Subcutaneous abdominal adipose tissue (tissue), 5 donors: ENCODE data around the gene VPS39.

Experiments used
- H3K27ac ChIP-seq: one replicate; pipeline ENCODE4 v1.7.0; 2013; ENCODE audit warnings: low read depth, mild to moderate bottlenecking, inconsistent platforms, low read length, moderate library complexity
- H3K27me3 ChIP-seq, 5 donors: one replicate each; pipeline ENCODE4 v1.7.0; 2013; ENCODE audit warnings: low read length in 5 of 5, inconsistent platforms in 1 of 5; ENCODE audit not compliant: control insufficient read depth in 5 of 5, insufficient read depth in 4 of 5
- H3K36me3 ChIP-seq, 5 donors: one replicate each; pipeline ENCODE4 v1.7.0; 2013; ENCODE audit warnings: low read length in 5 of 5; ENCODE audit not compliant: control insufficient read depth in 5 of 5, insufficient read depth in 5 of 5
- H3K4me1 ChIP-seq, 5 donors: one replicate each; pipeline ENCODE4 v1.7.0; 2013; ENCODE audit warnings: low read length in 5 of 5, mild to moderate bottlenecking in 3 of 5, moderate library complexity in 1 of 5; ENCODE audit not compliant: control insufficient read depth in 5 of 5, insufficient read depth in 5 of 5
- H3K4me3 ChIP-seq, 5 donors: one replicate each; pipeline ENCODE4 v1.7.0; 2013; ENCODE audit warnings: low read length in 5 of 5, low read depth in 1 of 5
- H3K9ac ChIP-seq, 5 donors: one replicate each; pipeline ENCODE4 v1.7.0; 2013; ENCODE audit warnings: low read length in 5 of 5, mild to moderate bottlenecking in 4 of 5, moderate library complexity in 3 of 5
- H3K9me3 ChIP-seq, 5 donors: one replicate each; pipeline ENCODE4 v1.7.0; 2013; ENCODE audit warnings: low read length in 5 of 5; ENCODE audit not compliant: control insufficient read depth in 5 of 5
- donor health status: healthy.
- donor health status: healthy.
- donor health status: healthy.
- donor health status: healthy.
- donor health status: healthy.

Gene VPS39

GRCh38 chr15:42148808-42149492, 59.2 kb downstream of the VPS39 start:
- no peak overlapping the region for H3K9ac ChIP-seq

DNA sequence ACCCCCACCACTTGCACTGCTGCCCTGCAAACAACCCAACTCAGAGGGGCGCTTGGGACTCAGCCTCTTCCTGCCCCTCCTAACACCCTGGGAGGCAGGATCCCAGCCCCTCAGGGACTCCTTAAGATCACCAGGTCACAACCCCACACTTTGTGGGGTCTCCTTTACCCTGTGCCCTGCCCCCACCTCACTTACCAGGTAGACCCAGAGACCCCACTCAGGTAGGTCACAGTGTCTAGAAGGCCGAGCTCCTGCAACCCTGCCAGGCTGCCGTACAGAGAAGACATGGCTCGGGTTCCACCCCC, 60.7 kb downstream of the VPS39 start:
- Histone ChIP-seq H3K4me3 (no peak overlapping the region), H3K36me3 (no peaks in the 10 kb centered on the region), H3K4me1 (peaks cover 0 to 9% (median 0%) of the 10 kb centered on the region in 5 donors), H3K27me3 (peaks cover 0 to 12% (median 6%) of the 10 kb centered on the region in 5 donors), H3K9me3 (no peaks in the 10 kb centered on the region), H3K9ac (no peak overlapping the region), H3K27ac (no peak overlapping the region)

More at GRCh38 chr15:42148808-42149492, 59.2 kb downstream of the VPS39 start:
- peaks cover 0 to 9% (median 0%) of the 10 kb centered on the region in 5 donors for H3K4me1 ChIP-seq
- no peak overlapping the region for H3K4me3 ChIP-seq
- no peaks in the 10 kb centered on the region for H3K36me3 ChIP-seq
- H3K27me3 ChIP-seq: peaks cover 0 to 14% (median 6%) of the 10 kb centered on the region in 5 donors
- no peaks in the 10 kb centered on the region for H3K9me3 ChIP-seq
- H3K27ac ChIP-seq: no peak overlapping the region

GRCh38 chr15:42146551-42147430, 61.3 kb downstream of the VPS39 start:
- H3K4me1 ChIP-seq: peaks cover 0 to 4% (median 0%) of the 10 kb centered on the region in 5 donors
- peaks cover 0 to 12% (median 6%) of the 10 kb centered on the region in 5 donors for H3K27me3 ChIP-seq
- no peak overlapping the region for H3K27ac ChIP-seq
- H3K36me3 ChIP-seq: no peaks in the 10 kb centered on the region
- H3K9ac ChIP-seq: no peak overlapping the region
- no peak overlapping the region for H3K4me3 ChIP-seq
- H3K9me3 ChIP-seq: no peaks in the 10 kb centered on the region

GRCh38 chr15:42145546-42146455, 62.3 kb downstream of the VPS39 start:
- Histone ChIP-seq H3K36me3 (no peaks in the 10 kb centered on the region), H3K4me3 (no peak overlapping the region), H3K9me3 (no peaks in the 10 kb centered on the region), H3K27ac (no peak overlapping the region), H3K27me3 (peaks cover 0 to 12% (median 6%) of the 10 kb centered on the region in 5 donors), H3K9ac (no peak overlapping the region), H3K4me1 (no peaks in the 10 kb centered on the region)

DNA sequence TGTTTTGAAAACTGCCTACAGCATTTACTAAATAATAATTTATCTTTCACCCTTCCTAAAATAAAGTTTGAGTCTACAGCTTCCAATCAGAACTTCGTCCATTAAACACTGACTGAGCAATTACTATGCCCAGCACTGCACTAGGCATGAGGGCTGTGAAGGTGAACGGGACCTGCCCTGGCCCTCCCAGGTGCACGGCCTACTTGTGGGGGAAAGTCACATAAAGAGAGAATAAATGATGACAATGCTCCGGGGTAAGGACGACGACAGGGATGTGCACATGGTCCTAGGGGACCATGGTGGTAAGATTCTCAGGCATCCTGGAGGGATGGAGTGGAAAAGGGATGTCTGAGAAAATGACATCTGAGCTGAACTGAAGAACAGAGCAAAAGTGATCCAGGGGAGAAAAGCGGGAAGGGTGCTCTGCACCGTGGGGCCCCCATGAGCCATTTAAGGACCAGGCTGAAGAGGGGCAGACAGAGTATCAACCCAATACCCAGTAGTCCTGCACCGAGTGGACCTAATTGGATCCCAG, 63.2 kb downstream of the VPS39 start:
- Histone ChIP-seq H3K9ac (no peak overlapping the region), H3K27me3 (peaks cover 0 to 12% (median 6%) of the 10 kb centered on the region in 5 donors), H3K4me1 (no peaks in the 10 kb centered on the region)

DNA sequence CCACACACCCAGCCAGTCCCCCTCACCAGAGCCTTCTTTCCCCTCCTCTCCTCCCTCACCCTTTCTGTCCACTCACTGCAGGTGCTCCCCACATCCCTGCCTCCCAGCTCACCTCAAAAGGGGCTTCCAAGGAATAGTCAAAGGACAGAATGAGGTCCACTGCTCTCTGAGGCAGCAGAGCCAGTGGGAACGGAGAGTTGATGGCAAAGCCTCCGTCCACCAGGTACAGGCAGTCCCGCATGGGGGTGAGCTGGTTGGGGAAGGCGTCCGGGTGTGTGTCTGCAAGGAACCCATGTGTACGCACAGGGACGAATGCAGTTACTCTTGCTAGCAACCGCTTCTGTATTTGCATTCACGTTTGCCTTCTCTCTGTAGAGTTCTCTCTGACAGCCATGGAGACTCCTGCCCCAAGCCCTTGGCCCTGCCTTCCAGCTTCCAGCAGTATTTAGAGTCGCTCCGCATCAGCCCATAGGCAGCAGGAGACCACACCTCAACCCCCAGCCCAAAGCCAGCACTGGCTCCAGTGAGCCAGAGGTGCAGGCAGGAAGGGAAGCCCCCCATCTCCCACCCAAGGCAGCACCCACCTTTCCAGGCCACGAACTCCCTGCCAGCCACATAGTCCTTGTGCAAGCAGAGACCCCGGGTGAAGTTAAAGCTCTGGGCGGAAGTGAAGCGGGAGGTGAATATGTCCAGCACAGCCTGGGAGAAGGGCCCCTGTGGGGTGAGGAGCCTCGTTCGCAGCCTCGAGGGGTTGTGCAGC, 64.1 kb downstream of the VPS39 start:
- Histone ChIP-seq H3K36me3 (no peaks in the 10 kb centered on the region), H3K4me1 (no peaks in the 10 kb centered on the region), H3K4me3 (no peak overlapping the region), H3K27me3 (peaks cover 0 to 12% (median 6%) of the 10 kb centered on the region in 5 donors), H3K27ac (no peak overlapping the region), H3K9ac (no peak overlapping the region), H3K9me3 (peaks cover 0 to 2% (median 0%) of the 10 kb centered on the region in 5 donors)

More for the DNA sequence above, 63.2 kb downstream of the VPS39 start:
- H3K9me3 ChIP-seq: no peaks in the 10 kb centered on the region
- no peak overlapping the region for H3K27ac ChIP-seq
- H3K36me3 ChIP-seq: no peaks in the 10 kb centered on the region
- no peak overlapping the region for H3K4me3 ChIP-seq

DNA sequence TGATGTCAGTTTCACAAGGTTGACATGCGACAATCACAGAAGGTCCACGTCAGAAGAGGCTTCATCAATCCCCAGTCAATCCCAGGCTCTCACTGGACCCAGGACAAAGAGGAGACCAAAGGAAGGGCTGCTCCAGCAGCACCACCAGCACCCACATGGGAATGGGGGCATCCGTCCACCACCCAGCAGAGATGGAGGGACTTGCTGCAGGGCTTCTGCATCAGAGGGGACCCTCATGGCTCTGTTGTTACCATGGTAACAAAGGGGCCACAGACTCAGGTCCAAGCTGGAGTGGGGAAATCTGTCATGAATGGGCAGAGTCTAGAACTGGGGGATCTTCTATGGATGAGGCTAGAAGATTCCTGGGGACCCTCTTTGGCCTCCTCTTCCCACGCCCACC, 64.7 kb downstream of the VPS39 start:
- H3K27me3 ChIP-seq: peaks cover 0 to 12% (median 6%) of the 10 kb centered on the region in 5 donors
- H3K9ac ChIP-seq: no peak overlapping the region
- H3K27ac ChIP-seq: no peak overlapping the region
- H3K4me1 ChIP-seq: no peaks in the 10 kb centered on the region
- H3K9me3 ChIP-seq: peaks cover 0 to 3% (median 0%) of the 10 kb centered on the region in 5 donors
- H3K36me3 ChIP-seq: no peaks in the 10 kb centered on the region
- H3K4me3 ChIP-seq: no peak overlapping the region

GRCh38 chr15:42141795-42142667, 66.1 kb downstream of the VPS39 start:
- peaks cover 0 to 3% (median 0%) of the 10 kb centered on the region in 5 donors for H3K9me3 ChIP-seq
- peaks cover 0 to 12% (median 6%) of the 10 kb centered on the region in 5 donors for H3K27me3 ChIP-seq
- H3K27ac ChIP-seq: no peak overlapping the region
- H3K9ac ChIP-seq: no peak overlapping the region
- H3K4me3 ChIP-seq: no peak overlapping the region
- no peaks in the 10 kb centered on the region for H3K4me1 ChIP-seq
- H3K36me3 ChIP-seq: no peaks in the 10 kb centered on the region
